Esophagus squamous epithelium (tissue), 5 donors: Measurements from ENCODE around the gene KIF2C. TPM values are rescaled to one million over a fixed set of nuclear protein-coding genes. Genes with fewer than 3 reads are reported as not detected.

Experiments
- DNase-seq: peaks from one replicate; lab custom pipeline; 2025; lab: John Stamatoyannopoulos, UW
- H3K27ac ChIP-seq, 4 donors: fragments of 200-600 bp; sonication (generic); one replicate each; pipeline ENCODE4 v1.5.1; 2016 to 2019; ENCODE audit warnings: mild to moderate bottlenecking in 1 of 4
- H3K27me3 ChIP-seq, 4 donors: fragments of 200-600 bp; sonication (generic); 1 replicate in 3 of 4; 2 replicates in 1 of 4; pipeline versions ENCODE4 v1.5.1 to v1.6.0; 2017 to 2021; ENCODE audit warnings: antibody characterized with exemption in 1 of 4
- H3K36me3 ChIP-seq, 3 donors: fragments of 200-600 bp; sonication (generic); one replicate each; pipeline ENCODE4 v1.5.1; 2016 to 2019
- H3K4me1 ChIP-seq, 3 donors: fragments of 200-600 bp; sonication (generic); one replicate each; pipeline ENCODE4 v1.5.1; 2017 to 2019
- H3K4me3 ChIP-seq, 4 donors: fragments of 200-600 bp; sonication (generic); 1 replicate in 3 of 4; 2 replicates in 1 of 4; pipeline ENCODE4 v1.5.1; 2016 to 2019; ENCODE audit warnings: mild to moderate bottlenecking in 2 of 4, moderate library complexity in 1 of 4
- H3K9me3 ChIP-seq, 3 donors: fragments of 200-600 bp; sonication (generic); one replicate each; pipeline ENCODE4 v1.5.1; 2016 to 2019
- POLR2A ChIP-seq, 4 donors: fragments of 450-650 bp; IDR thresholded peaks; one replicate each; pipeline ENCODE4 v1.6.1; 2017; ENCODE audit warnings: antibody characterized with exemption in 4 of 4, mild to moderate bottlenecking in 4 of 4, moderate library complexity in 3 of 4
- WGBS, 2 donors: methylation state at CpG; one replicate each; pipeline ENCODE4 v1.1.5; 2018; 5-methylcytosine and 5-hydroxymethylcytosine counted together
- intact Hi-C: fragments of 100-400 bp; cut with DNase I; formaldehyde crosslinking; loops from one replicate; pipeline ENCODE4 v1.15.0; 2022
- total RNA-seq, 4 donors: library from RNA; depleted of rRNA; stranded (reverse); fragments of >200 nt; gene quantifications; one replicate each; pipeline ENCODE4 v1.1.0, GENCODE V29; 2016
- TF ChIP-seq, protein P1 (sequence below), 6 experiments: fragments of 450-650 bp in 4 of 6; fragments of 200-600 bp in 2 of 6; sonication (generic) in 2 of 6; IDR thresholded peaks; one replicate each; pipeline ENCODE4 v1.5.1; 2016 to 2019; ENCODE audit warnings: antibody characterized with exemption in 6 of 6, mild to moderate bottlenecking in 4 of 6, moderate library complexity in 4 of 6
- donor health status: DM: yes; HTN: yes; CAD: no.

The KIF2C gene
- total RNA-seq, 4 donors from 2014 or later = 4.8 to 17.9 (median 9.4) TPM

DNA sequence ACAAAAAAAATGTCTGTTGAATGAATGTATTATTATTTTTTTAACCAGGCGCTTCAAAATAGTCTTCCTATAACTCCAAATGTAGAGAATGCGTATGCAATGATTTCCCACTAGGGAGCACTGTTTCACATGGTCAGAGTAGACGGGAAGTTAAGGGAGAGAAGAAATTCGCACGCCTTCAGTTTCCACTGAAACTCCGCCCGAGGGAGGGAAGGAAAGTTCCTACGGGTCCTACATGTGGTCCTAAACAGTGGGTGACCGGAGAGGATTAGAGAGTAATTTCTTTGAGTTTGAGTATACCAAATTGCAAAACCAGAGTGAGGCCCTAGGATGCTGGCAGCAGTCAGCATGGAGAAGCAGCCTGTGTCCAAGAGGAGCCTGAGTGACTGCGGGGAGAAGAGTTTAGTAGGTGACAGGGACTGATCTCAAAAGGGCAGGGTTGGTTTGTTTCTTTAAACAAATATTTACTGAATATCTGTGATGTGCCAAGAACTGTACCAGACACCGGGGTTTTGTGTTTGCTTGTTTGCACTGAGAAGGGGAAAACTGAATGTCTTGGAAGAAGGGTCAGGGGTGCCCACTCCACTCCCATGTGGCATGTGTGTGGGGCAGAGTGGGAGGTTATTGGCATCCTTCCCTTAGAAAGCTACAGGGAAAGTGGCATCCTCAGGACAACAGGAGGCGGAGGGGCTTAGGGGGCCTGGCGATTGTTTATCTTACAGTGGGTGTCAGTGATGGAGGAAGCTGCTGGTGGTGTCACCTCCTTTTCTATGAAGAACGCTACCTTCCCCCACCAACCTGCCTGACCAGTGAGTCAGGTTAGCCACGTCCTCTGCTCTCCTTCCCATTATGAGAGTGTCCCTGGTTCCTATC lies 31.4 kb upstream of the KIF2C start:
- WGBS, 2 donors = 25 to 29% methylated on average over 15 of the region's 15 CpGs
- no peaks in the 10 kb centered on the region for H3K9me3 ChIP-seq

DNA sequence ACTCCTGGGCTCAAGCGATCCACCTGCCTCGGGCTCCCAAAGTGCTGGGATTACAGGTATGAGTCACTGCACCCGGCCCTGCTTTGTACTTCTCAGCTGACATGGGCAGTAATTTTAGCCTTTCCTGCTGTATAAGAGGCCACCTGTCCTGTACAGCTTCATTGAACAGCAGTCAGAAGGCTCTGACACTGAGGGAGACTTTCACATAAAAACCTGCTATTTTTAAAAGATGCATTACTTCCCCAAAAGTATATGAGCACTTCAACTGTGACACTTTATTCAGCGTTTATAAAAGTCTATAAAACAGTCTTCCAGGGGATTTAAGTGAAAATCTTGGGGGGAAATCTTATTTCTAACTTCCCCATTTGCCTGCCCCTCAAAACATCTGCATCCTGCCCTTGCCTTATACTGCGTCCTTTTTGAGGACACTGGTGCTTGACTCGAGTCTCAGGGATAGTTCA lies 26.3 kb upstream of the KIF2C start:
- Histone ChIP-seq H3K27ac (no peak overlapping the region), H3K36me3 (no peaks in the 10 kb centered on the region), H3K4me1 (peaks cover 3 to 43% (median 13%) of the 10 kb centered on the region in 3 donors), H3K27me3 (peaks cover 0 to 48% (median 0%) of the 10 kb centered on the region in 4 donors), H3K4me3 (no peak overlapping the region), H3K9me3 (no peaks in the 10 kb centered on the region)
- TF ChIP-seq, protein P1, sequence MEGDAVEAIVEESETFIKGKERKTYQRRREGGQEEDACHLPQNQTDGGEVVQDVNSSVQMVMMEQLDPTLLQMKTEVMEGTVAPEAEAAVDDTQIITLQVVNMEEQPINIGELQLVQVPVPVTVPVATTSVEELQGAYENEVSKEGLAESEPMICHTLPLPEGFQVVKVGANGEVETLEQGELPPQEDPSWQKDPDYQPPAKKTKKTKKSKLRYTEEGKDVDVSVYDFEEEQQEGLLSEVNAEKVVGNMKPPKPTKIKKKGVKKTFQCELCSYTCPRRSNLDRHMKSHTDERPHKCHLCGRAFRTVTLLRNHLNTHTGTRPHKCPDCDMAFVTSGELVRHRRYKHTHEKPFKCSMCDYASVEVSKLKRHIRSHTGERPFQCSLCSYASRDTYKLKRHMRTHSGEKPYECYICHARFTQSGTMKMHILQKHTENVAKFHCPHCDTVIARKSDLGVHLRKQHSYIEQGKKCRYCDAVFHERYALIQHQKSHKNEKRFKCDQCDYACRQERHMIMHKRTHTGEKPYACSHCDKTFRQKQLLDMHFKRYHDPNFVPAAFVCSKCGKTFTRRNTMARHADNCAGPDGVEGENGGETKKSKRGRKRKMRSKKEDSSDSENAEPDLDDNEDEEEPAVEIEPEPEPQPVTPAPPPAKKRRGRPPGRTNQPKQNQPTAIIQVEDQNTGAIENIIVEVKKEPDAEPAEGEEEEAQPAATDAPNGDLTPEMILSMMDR (IDR thresholded peaks at IDR 0.05) = no peak
- DNase-seq = no peak
- intact Hi-C loops = no loop called here
- whole genome bisulfite sequencing, 2 donors = 32 to 35% methylated on average over 6 of the region's 6 CpGs

More for the DNA sequence above, 31.4 kb upstream of the KIF2C start:
- Histone ChIP-seq H3K36me3 (no peaks in the 10 kb centered on the region), H3K4me1 (peaks cover 0 to 28% (median 12%) of the 10 kb centered on the region in 3 donors), H3K27ac (peak overlapping the region in 2 of 4 donors; percentile 0 to 10), H3K4me3 (peak overlapping the region in 1 of 4 donors; percentile 29), H3K27me3 (peaks cover 0 to 71% (median 0%) of the 10 kb centered on the region in 4 donors)
- TF ChIP-seq, protein P1 (IDR thresholded peaks at IDR 0.05) = peak; percentile 52 to 73 (median 60)
- TF ChIP-seq POLR2A (IDR thresholded peaks at IDR 0.05) = no peak
- intact Hi-C loops = no loop called here
- no peak for DNase-seq

DNA sequence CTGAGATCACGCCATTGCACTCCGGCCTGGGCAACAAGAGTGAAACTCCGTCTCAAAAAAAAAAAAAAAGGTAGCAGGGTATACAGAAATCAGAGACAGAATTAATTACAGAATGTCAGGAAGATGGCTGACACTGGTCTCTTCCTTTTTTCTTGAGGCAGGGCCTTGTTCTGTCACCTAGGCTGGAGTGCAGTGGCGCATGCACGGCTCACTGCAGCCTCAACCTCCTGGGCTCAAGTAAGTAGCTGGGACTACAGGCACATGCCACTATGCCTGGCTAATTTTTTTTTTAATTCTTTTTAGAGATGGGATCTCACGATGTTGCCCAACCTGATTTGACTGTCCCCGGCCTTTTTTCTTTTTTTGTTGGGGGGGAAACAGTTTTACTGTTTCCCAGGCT lies 25.1 kb upstream of the KIF2C start:
- whole genome bisulfite sequencing, 2 donors = 82 to 83% methylated on average over 6 to 7 of the region's 7 CpGs
- intact Hi-C loops = no loop called here
- H3K27ac ChIP-seq = no peak overlapping the region

DNA sequence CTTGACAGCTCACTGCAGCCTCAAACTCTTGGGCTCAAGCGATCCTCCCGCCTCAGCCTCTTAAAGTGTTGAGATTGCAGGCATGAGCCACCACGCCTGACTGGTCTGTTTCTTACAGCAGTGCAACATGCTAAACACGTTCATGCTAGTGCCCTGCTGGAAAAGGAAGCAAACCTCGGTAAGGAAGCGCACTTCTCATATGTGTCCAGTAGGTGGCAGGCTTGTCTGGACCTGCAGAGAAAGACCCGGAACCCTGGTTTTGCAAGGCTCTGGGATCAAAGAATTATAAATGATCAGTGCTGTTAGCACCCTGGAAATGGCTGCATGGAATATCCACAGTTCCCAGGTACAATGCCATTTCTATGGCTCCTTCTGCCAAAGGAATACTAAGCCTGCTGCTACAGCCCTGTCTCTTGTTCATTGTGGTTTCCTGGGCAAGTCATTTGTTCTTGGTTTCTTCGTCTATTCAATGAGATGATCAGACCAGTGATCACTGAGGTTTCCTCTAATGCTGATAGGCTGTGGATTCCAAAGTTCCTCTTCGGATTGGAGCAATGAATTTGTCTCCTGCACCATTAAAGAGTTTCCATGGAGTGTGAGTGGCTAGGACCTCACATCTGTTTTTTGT lies 24.6 kb upstream of the KIF2C start:
- Histone ChIP-seq H3K4me3 (no peak overlapping the region), H3K36me3 (no peaks in the 10 kb centered on the region), H3K27ac (no peak overlapping the region), H3K9me3 (no peaks in the 10 kb centered on the region), H3K27me3 (peaks cover 0 to 33% (median 0%) of the 10 kb centered on the region in 4 donors), H3K4me1 (peaks cover 3 to 42% (median 11%) of the 10 kb centered on the region in 3 donors)
- 5 to 17% methylated on average over 8 of the region's 9 CpGs for WGBS, 2 donors
- intact Hi-C loops = no loop called here
- DNase-seq = no peak
- TF ChIP-seq, protein P1 (IDR thresholded peaks at IDR 0.05) = peak; percentile 84 to 92 (median 90)
- TF ChIP-seq POLR2A (IDR thresholded peaks at IDR 0.05) = no peak

More for the DNA sequence above, 25.1 kb upstream of the KIF2C start:
- H3K27me3 ChIP-seq = peaks cover 0 to 39% (median 0%) of the 10 kb centered on the region in 4 donors
- peaks cover 3 to 42% (median 11%) of the 10 kb centered on the region in 3 donors for H3K4me1 ChIP-seq
- H3K36me3 ChIP-seq = no peaks in the 10 kb centered on the region
- TF ChIP-seq, protein P1 (IDR thresholded peaks at IDR 0.05) = no peak
- no peak for TF ChIP-seq POLR2A (IDR thresholded peaks at IDR 0.05)
- DNase-seq = no peak
- no peaks in the 10 kb centered on the region for H3K9me3 ChIP-seq
- H3K4me3 ChIP-seq = no peak overlapping the region
